Esophagus muscularis mucosa (tissue), 4 donors: ENCODE data around the gene SLC5A1. TPM values are rescaled to one million over a fixed set of nuclear protein-coding genes. Genes with fewer than 3 reads are reported as not detected.

Experiments
- DNase-seq: peaks from one replicate; pipeline ENCODE4 v3.0.0-alpha.2; 2017; ENCODE audit errors: extremely low spot score
- H3K27ac ChIP-seq, 4 donors: fragments of 200-600 bp; sonication (generic); replicated peaks in 1 of 4; 1 replicate in 3 of 4; 2 replicates in 1 of 4; pipeline ENCODE4 v1.5.1; 2016 to 2019; ENCODE audit warnings: mild to moderate bottlenecking in 1 of 4
- H3K27me3 ChIP-seq, 4 donors: fragments of 200-600 bp; sonication (generic); one replicate each; pipeline versions ENCODE4 v1.5.1 to v1.6.0; 2016 to 2019
- H3K36me3 ChIP-seq, 4 donors: fragments of 200-600 bp; sonication (generic); one replicate each; pipeline ENCODE4 v1.5.1; 2016 to 2019
- H3K4me1 ChIP-seq, 4 donors: fragments of 200-600 bp; sonication (generic); one replicate each; pipeline ENCODE4 v1.5.1; 2016 to 2019
- H3K4me3 ChIP-seq, 4 donors: fragments of 200-600 bp; sonication (generic); 1 replicate in 2 of 4; 2 replicates in 2 of 4; pipeline ENCODE4 v1.5.1; 2016 to 2019; ENCODE audit warnings: mild to moderate bottlenecking in 4 of 4, moderate library complexity in 1 of 4
- H3K9me3 ChIP-seq, 4 donors: fragments of 200-600 bp; sonication (generic); 1 replicate in 3 of 4; 2 replicates in 1 of 4; pipeline ENCODE4 v1.5.1; 2016 to 2019
- EP300 ChIP-seq: sonication (generic); formaldehyde crosslinking; IDR thresholded peaks from one replicate; pipeline ENCODE4 v1.6.1; 2017; ENCODE audit warnings: antibody characterized with exemption
- POLR2A ChIP-seq: fragments of 450-650 bp; IDR thresholded peaks from one replicate; pipeline ENCODE4 v1.6.1; 2017; ENCODE audit warnings: antibody characterized with exemption, moderate library complexity, mild to moderate bottlenecking, low read depth
- POLR2AphosphoS5 ChIP-seq, 2 donors: sonication (generic); formaldehyde crosslinking; IDR thresholded peaks; one replicate each; pipeline ENCODE4 v1.6.1; 2017; ENCODE audit warnings: antibody characterized with exemption in 2 of 2
- WGBS: methylation state at CpG from one replicate; pipeline ENCODE4 v1.1.5; 2018; 5-methylcytosine and 5-hydroxymethylcytosine counted together
- intact Hi-C: fragments of 100-400 bp; cut with DNase I; formaldehyde crosslinking; loops from one replicate; pipeline ENCODE4 v1.15.1; 2023
- total RNA-seq, 4 donors: library from RNA; depleted of rRNA; stranded (reverse); fragments of >200 nt; gene quantifications; one replicate each; pipeline versions ENCODE4 v1.1.0 to v1.2.1, GENCODE V29; 2016
- TF ChIP-seq, protein P1 (sequence below), 3 experiments: fragments of 200-600 bp in 2 of 3; fragments of 450-650 bp in 1 of 3; sonication (generic) in 2 of 3; IDR thresholded peaks; one replicate each; pipeline ENCODE4 v1.5.1; 2017 to 2019; ENCODE audit warnings: antibody characterized with exemption in 3 of 3, mild to moderate bottlenecking in 2 of 3, moderate library complexity in 1 of 3

Gene SLC5A1
- total RNA-seq, 4 donors from 2014 or later = 0.11 TPM; not detected in 3

DNA sequence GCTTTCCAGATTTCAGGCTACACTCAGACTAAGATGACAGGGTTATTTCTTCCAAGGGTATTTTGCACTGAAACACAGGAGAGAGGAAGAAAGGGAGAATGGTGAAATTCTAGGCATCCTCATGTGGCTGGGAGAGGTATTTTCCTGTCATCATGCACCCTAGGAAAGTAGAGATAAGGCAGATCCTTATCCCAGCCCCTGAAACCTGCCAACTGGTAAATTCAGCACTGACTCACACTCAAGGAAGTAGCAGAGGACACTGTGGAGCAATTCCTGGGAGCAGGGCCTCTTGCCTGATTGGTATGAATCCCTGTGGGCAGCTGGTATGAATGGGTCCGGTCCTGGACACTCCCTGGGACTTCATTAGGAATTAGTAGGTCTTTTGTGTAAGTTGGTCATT is 37.6 kb upstream of the SLC5A1 start:
- Histone ChIP-seq H3K9me3 (peaks cover 0 to 7% (median 2%) of the 10 kb centered on the region in 4 donors), H3K27ac (no peak overlapping the region), H3K36me3 (no peaks in the 10 kb centered on the region), H3K27me3 (peaks cover 0 to 10% (median 0%) of the 10 kb centered on the region in 4 donors), H3K4me1 (no peaks in the 10 kb centered on the region), H3K4me3 (no peak overlapping the region)
- TF ChIP-seq POLR2AphosphoS5 (IDR thresholded peaks at IDR 0.05) = no peak
- TF ChIP-seq, protein P1, sequence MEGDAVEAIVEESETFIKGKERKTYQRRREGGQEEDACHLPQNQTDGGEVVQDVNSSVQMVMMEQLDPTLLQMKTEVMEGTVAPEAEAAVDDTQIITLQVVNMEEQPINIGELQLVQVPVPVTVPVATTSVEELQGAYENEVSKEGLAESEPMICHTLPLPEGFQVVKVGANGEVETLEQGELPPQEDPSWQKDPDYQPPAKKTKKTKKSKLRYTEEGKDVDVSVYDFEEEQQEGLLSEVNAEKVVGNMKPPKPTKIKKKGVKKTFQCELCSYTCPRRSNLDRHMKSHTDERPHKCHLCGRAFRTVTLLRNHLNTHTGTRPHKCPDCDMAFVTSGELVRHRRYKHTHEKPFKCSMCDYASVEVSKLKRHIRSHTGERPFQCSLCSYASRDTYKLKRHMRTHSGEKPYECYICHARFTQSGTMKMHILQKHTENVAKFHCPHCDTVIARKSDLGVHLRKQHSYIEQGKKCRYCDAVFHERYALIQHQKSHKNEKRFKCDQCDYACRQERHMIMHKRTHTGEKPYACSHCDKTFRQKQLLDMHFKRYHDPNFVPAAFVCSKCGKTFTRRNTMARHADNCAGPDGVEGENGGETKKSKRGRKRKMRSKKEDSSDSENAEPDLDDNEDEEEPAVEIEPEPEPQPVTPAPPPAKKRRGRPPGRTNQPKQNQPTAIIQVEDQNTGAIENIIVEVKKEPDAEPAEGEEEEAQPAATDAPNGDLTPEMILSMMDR (IDR thresholded peaks at IDR 0.05) = no peak
- no peak for TF ChIP-seq POLR2A
- TF ChIP-seq EP300 = no peak
- intact Hi-C loops = no loop called here
- no peak for DNase-seq
- WGBS = 55% methylated on average over 1 of the region's 1 CpG

DNA sequence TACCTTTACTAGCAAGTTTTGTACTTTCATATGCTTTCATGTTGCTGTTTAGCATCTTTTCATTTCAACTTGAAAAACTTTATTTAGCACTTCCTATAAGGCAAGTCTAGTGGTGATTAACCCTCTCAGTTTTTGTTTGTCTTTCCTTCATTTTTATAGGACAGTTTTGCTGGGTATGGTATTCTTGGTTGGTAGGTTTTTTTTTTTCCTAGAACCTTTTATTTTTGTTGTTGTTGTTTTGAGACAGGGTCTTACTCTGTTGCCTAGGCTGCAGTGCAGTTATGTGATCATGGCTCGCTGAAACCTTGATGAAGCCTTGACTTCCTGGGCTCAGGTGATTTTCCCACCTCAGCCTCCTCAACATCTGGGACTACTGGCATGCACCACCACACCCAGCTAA is 29.9 kb upstream of the SLC5A1 start:
- 79% methylated on average over 1 of the region's 1 CpG for WGBS
- no peak for TF ChIP-seq POLR2A
- no peak for TF ChIP-seq POLR2AphosphoS5 (IDR thresholded peaks at IDR 0.05)
- TF ChIP-seq, protein P1 (IDR thresholded peaks at IDR 0.05) = no peak
- TF ChIP-seq EP300 = no peak
- intact Hi-C loops = no loop called here
- H3K9me3 ChIP-seq = peaks cover 0 to 39% (median 31%) of the 10 kb centered on the region in 4 donors
- no peak overlapping the region for H3K4me3 ChIP-seq
- no peaks in the 10 kb centered on the region for H3K36me3 ChIP-seq
- DNase-seq = no peak
- H3K27ac ChIP-seq = no peak overlapping the region
- no peaks in the 10 kb centered on the region for H3K4me1 ChIP-seq
- peaks cover 0 to 7% (median 0%) of the 10 kb centered on the region in 4 donors for H3K27me3 ChIP-seq

DNA sequence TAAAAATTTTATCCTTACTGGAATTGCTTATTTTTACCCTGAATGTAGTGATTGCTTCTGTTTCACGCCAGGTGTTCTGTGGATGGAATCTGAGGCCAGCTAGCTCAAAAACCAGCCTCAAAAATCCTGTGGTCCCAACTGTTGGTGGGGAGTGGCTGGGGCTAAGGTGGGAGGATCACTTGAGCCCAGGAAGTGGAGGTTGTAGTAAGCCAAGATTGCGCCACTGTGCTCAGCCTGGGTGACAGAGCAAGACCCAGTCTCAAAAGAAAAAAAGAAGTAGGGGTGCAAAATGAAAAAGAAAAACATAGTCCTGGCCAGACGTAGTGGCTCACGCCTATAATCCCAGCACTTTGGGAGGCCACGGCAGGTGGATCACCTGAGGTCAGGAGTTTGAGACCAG is 27.0 kb upstream of the SLC5A1 start:
- H3K27ac ChIP-seq = no peak overlapping the region
- H3K4me3 ChIP-seq = no peak overlapping the region
- intact Hi-C loops = no loop called here
- H3K9me3 ChIP-seq = peaks cover 0 to 39% (median 31%) of the 10 kb centered on the region in 4 donors
- 82% methylated on average over 5 of the region's 5 CpGs for WGBS
- peaks cover 0 to 19% (median 0%) of the 10 kb centered on the region in 4 donors for H3K27me3 ChIP-seq
- no peaks in the 10 kb centered on the region for H3K4me1 ChIP-seq
- no peaks in the 10 kb centered on the region for H3K36me3 ChIP-seq
- no peak for TF ChIP-seq POLR2AphosphoS5 (IDR thresholded peaks at IDR 0.05)
- DNase-seq = no peak

DNA sequence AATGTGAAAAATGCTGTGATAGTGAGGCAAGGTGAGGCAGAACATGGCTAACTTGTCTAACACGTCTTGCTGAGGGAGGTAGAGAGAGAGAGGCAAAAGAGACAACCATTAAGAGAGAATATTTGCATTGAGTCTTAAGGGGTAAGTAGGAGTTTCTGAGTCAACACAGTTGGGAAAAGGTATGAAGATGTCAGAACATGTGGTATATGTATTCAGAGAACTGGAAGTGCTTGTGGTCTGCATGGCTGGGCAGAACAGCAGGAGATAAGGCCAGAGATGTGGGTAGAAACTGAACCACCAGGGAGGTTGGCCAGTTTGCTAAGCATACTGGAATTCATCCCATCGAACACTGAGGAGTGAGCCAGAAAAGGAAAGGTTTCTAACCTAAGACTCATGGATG is 25.0 kb upstream of the SLC5A1 start:
- H3K4me1 ChIP-seq = no peaks in the 10 kb centered on the region
- no peak overlapping the region for H3K4me3 ChIP-seq
- no peak overlapping the region for H3K27ac ChIP-seq
- H3K27me3 ChIP-seq = peaks cover 0 to 19% (median 0%) of the 10 kb centered on the region in 4 donors
- 59% methylated on average over 2 of the region's 2 CpGs for WGBS
- no peak for DNase-seq
- peaks cover 0 to 20% (median 18%) of the 10 kb centered on the region in 4 donors for H3K9me3 ChIP-seq
- intact Hi-C loops = no loop called here
- TF ChIP-seq EP300 (no peak), POLR2AphosphoS5 (IDR thresholded peaks at IDR 0.05) (no peak), POLR2A (no peak)
- TF ChIP-seq, protein P1 (IDR thresholded peaks at IDR 0.05) = no peak
- H3K36me3 ChIP-seq = no peaks in the 10 kb centered on the region

DNA sequence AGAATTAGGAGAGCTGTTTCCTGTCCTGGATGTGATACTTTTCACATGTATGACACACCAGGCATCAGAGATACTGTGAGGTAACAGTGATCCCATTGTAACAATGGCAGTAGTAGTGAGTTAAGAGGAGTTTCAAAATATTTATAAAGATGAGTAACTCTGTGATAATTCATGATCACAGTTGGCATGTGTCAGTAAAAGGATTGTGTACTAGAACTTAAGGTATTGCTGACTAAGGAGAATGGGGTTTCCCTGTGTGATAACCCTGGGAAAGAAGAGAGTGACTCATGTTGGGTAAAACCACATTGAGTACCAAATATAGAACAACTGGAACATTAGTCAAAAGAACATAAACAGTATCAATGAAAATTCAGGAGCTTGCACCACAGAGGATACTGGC is 22.9 kb upstream of the SLC5A1 start:
- no peak overlapping the region for H3K27ac ChIP-seq
- intact Hi-C loops = no loop called here
- H3K4me3 ChIP-seq = no peak overlapping the region
- peaks cover 0 to 19% (median 0%) of the 10 kb centered on the region in 4 donors for H3K27me3 ChIP-seq
- H3K4me1 ChIP-seq = no peaks in the 10 kb centered on the region
- H3K36me3 ChIP-seq = no peaks in the 10 kb centered on the region
- DNase-seq = no peak
- H3K9me3 ChIP-seq = no peaks in the 10 kb centered on the region
- TF ChIP-seq, protein P1 (IDR thresholded peaks at IDR 0.05) = no peak
- TF ChIP-seq EP300 = no peak
- TF ChIP-seq POLR2A = no peak
- TF ChIP-seq POLR2AphosphoS5 (IDR thresholded peaks at IDR 0.05) = no peak
